K562 (cell line): ENCODE results near the gene POLR3GL. TPM values are rescaled to one million over a fixed set of nuclear protein-coding genes. Genes with fewer than 3 reads are reported as not detected.

Experiments used
- ATAC-seq: fragments of 200-7000 bp; cut with Tn5 transposase; 3 replicates; pipeline ENCODE4 v1.9.1; 2020; ENCODE audit warnings: moderate library complexity
- BruUV-seq: library from RNA; stranded (reverse); fragments of 400-500 nt; replicated peaks from 2 replicates; lab custom pipeline; 2021; lab: Mats Ljungman, UMichigan
- CTCF ChIA-PET: fragments of 300-600 bp; formaldehyde crosslinking; extraction: SDS; loops from one replicate; lab custom pipeline; 2021; ENCODE audit warnings: low intra/inter-chr PET ratio; lab: Yijun Ruan, JAX
- POLR2A ChIA-PET: fragments of 300-600, 350-650 bp; sonication (Branson Sonifier 250); formaldehyde crosslinking; extraction: SDS; loops from one replicate; lab custom pipeline; 2021; ENCODE audit warnings: antibody characterized with exemption, inconsistent platforms; lab: Yijun Ruan, JAX
- DNase-seq, 4 experiments: peaks; one replicate each; pipeline versions ENCODE4 v3.0.0 to v3.0.0-alpha.2; 2011 to 2018; ENCODE audit warnings: low spot score in 3 of 4, mixed read lengths in 3 of 4; ENCODE audit errors: extremely low read depth in 1 of 4
- FAIRE-seq: peaks from 2 replicates; lab custom pipeline; 2011; peaks lifted over from hg19 to GRCh38; lab: Jason Lieb, UNC
- H2AFZ ChIP-seq: 2 replicates; pipeline ENCODE4 v1.6.0; 2011; ENCODE audit warnings: low read depth, low read length, control low read depth, inconsistent platforms
- H3K27ac ChIP-seq: fragments of 200-600 bp; 3 replicates; pipeline ENCODE4 v1.8.0; 2011; ENCODE audit warnings: low read depth, mild to moderate bottlenecking, control low read depth, inconsistent platforms, low read length, moderate library complexity, mixed read lengths; ENCODE audit errors: extremely low read depth
- H3K27me3 ChIP-seq, 2 experiments: fragments of 300-600 bp in 1 of 2; 2 replicates in 1 of 2; 3 replicates in 1 of 2; pipeline versions ENCODE4 v1.6.0 to v1.8.0; 2011; ENCODE audit warnings: inconsistent platforms in 2 of 2, low read length in 2 of 2, mild to moderate bottlenecking in 1 of 2, mixed read lengths in 1 of 2, moderate library complexity in 1 of 2; ENCODE audit not compliant: control insufficient read depth in 2 of 2, insufficient read depth in 2 of 2
- H3K36me3 ChIP-seq: fragments of 300-600 bp; 3 replicates; pipeline ENCODE4 v1.8.0; 2011; ENCODE audit warnings: mild to moderate bottlenecking, low read length, inconsistent platforms; ENCODE audit not compliant: control insufficient read depth, insufficient read depth
- H3K4me1 ChIP-seq, 2 experiments: fragments of 200-600 bp in 1 of 2; replicated peaks in 1 of 2; 2 replicates in 1 of 2; 3 replicates in 1 of 2; pipeline versions ENCODE4 v1.5.1 to v1.8.0; 2011; ENCODE audit warnings: inconsistent platforms in 2 of 2, low read length in 2 of 2, mild to moderate bottlenecking in 1 of 2, mixed read lengths in 1 of 2, moderate library complexity in 1 of 2; ENCODE audit not compliant: control insufficient read depth in 2 of 2, insufficient read depth in 2 of 2
- H3K4me2 ChIP-seq: 2 replicates; pipeline ENCODE4 v1.6.1; 2011; ENCODE audit warnings: low read length, control low read depth, inconsistent platforms, mixed read lengths; ENCODE audit not compliant: insufficient read depth
- H3K4me3 ChIP-seq: fragments of 200-600 bp; sonication (generic), shearing (Covaris generic); 2 replicates; pipeline ENCODE4 v1.5.1; 2016; ENCODE audit warnings: control low read depth, inconsistent platforms
- H3K79me2 ChIP-seq: fragments of 200-600 bp; 3 replicates; pipeline ENCODE4 v1.8.0; 2011; ENCODE audit warnings: low read length, inconsistent platforms; ENCODE audit not compliant: control insufficient read depth, insufficient read depth
- H3K9ac ChIP-seq, 2 experiments: 2 replicates each; pipeline versions ENCODE4 v1.6.0 to v1.6.1; 2011; ENCODE audit warnings: low read depth in 2 of 2, low read length in 2 of 2, control low read depth in 1 of 2, inconsistent platforms in 1 of 2, mild to moderate bottlenecking in 1 of 2, mixed read lengths in 1 of 2; ENCODE audit not compliant: insufficient read depth in 1 of 2
- H3K9me1 ChIP-seq: one replicate; pipeline ENCODE4 v1.6.0; 2011; ENCODE audit warnings: inconsistent platforms, mild to moderate bottlenecking, low read length, moderate library complexity; ENCODE audit not compliant: control insufficient read depth, insufficient read depth
- H3K9me3 ChIP-seq: replicated peaks from 2 replicates; pipeline ENCODE4 v1.5.1; 2011; ENCODE audit warnings: low read depth, low read length, inconsistent platforms; ENCODE audit not compliant: control insufficient read depth, insufficient read depth
- H4K20me1 ChIP-seq: replicated peaks from 2 replicates; pipeline ENCODE4 v1.6.1; 2011; ENCODE audit warnings: low read length, inconsistent platforms, mixed read lengths; ENCODE audit not compliant: control insufficient read depth, insufficient read depth
- DPF2 ChIP-seq: fragments of 450-650 bp; IDR thresholded peaks from 2 replicates; pipeline ENCODE4 v1.6.1; 2016
- PHF20 ChIP-seq: fragments of 450-650 bp; IDR thresholded peaks from 2 replicates; pipeline ENCODE4 v1.6.1; 2018; ENCODE audit not compliant: partially characterized antibody
- POLR2AphosphoS2 ChIP-seq: IDR thresholded peaks from 2 replicates; pipeline ENCODE4 v1.6.1; 2012; ENCODE audit warnings: low read length, improper control_type of control experiment
- PPARD ChIP-seq: fragments of 250-450 bp; sonication (Bioruptor Pico); IDR thresholded peaks from 2 replicates; pipeline ENCODE4 v1.8.0; 2022; ENCODE audit warnings: inconsistent platforms, mild to moderate bottlenecking, moderate library complexity
- RFX7 ChIP-seq: fragments of 250-450 bp; sonication (Bioruptor Pico); IDR thresholded peaks from 2 replicates; pipeline ENCODE4 v1.5.1; 2021; ENCODE audit warnings: mild to moderate bottlenecking
- SREBF1 ChIP-seq: fragments of 150-350 bp; IDR thresholded peaks from 2 replicates; pipeline ENCODE4 v1.6.1; 2014; ENCODE audit warnings: antibody characterized with exemption, low read depth, low read length, borderline replicate concordance
- THRAP3 ChIP-seq: fragments of 450-650 bp; IDR thresholded peaks from 2 replicates; pipeline ENCODE4 v1.6.1; 2016; ENCODE audit warnings: mild to moderate bottlenecking, inconsistent platforms, borderline replicate concordance
- ZFX ChIP-seq: sonication (generic); formaldehyde crosslinking; IDR thresholded peaks from 2 replicates; pipeline ENCODE4 v1.8.0; 2022; ENCODE audit warnings: mild to moderate bottlenecking, missing genetic modification reagents, moderate library complexity
- ZNF41 ChIP-seq: fragments of 250-450 bp; sonication (Bioruptor Pico); conservative IDR thresholded peaks from 2 replicates; pipeline ENCODE4 v1.4.0; 2020; ENCODE audit warnings: mild to moderate bottlenecking
- ZZZ3 ChIP-seq: fragments of 450-650 bp; IDR thresholded peaks from 2 replicates; pipeline ENCODE4 v1.6.1; 2016; ENCODE audit warnings: antibody characterized with exemption, mild to moderate bottlenecking, moderate library complexity
- WGBS: fragments of 100-300 bp; shearing (Covaris generic); methylation state at CpG from one replicate; pipeline ENCODE4 v1.1.6; 2016; ENCODE audit warnings: low coverage, mixed read lengths; ENCODE audit not compliant: insufficient coverage; ENCODE audit errors: missing lambda C conversion rate; 5-methylcytosine and 5-hydroxymethylcytosine counted together
- in situ Hi-C: fragments of 300-500 bp; cut with MboI; formaldehyde crosslinking; loops from 4 replicates; pipeline ENCODE4 v1.15.0; 2018; ENCODE audit warnings: inconsistent platforms, mixed read lengths
- intact Hi-C: fragments of 100-400 bp; cut with micrococcal nuclease; formaldehyde crosslinking; loops from 2 replicates; pipeline ENCODE4 v1.14.2; 2022
- polyA plus RNA-seq, 8 experiments: library from polyadenylated mRNA; depleted of rRNA in 4 of 8; stranded (reverse) in 5 of 8; unstranded in 3 of 8; fragments of >200 nt; fragmentation: Nextera tagmentation in 2 of 8; fragmentation: Illumina TruSeq in 1 of 8; extraction: Ambion mirVana in 2 of 8; extraction: Trizol in 1 of 8; gene quantifications; 2 replicates each; pipeline versions ENCODE4 v1.2.1 to v1.2.3, GENCODE V29; 2011 to 2014; ENCODE audit warnings: inconsistent platforms in 1 of 8, missing spikeins in 1 of 8
- total RNA-seq, 7 experiments: library from RNA; depleted of rRNA in 6 of 7; stranded (reverse); fragments of >200 nt in 6 of 7; fragmentation: Illumina TruSeq in 2 of 7; extraction: Trizol in 2 of 7; gene quantifications; 2 replicates each; pipeline versions ENCODE4 v1.2.1 to v1.2.3, GENCODE V29; 2011 to 2021; ENCODE audit warnings: low replicate concordance in 1 of 7
- TF ChIP-seq, protein P1 (sequence below): sonication (generic); formaldehyde crosslinking; IDR thresholded peaks from 2 replicates; pipeline ENCODE4 v1.8.1; 2023; ENCODE audit warnings: mild to moderate bottlenecking, missing genetic modification reagents
- TF ChIP-seq, protein P2 (sequence below): sonication (generic); formaldehyde crosslinking; IDR thresholded peaks from 2 replicates; pipeline ENCODE4 v1.8.1; 2022; ENCODE audit warnings: missing genetic modification reagents
- TF ChIP-seq, protein P3 (sequence below), 3 experiments: fragments of 200-800 bp in 1 of 3; sonication (Bioruptor generic) in 1 of 3; sonication (generic) in 1 of 3; formaldehyde crosslinking in 1 of 3; IDR thresholded peaks; 2 replicates each; pipeline versions ENCODE4 v1.6.1 to v1.8.0; 2016 to 2022; ENCODE audit warnings: mild to moderate bottlenecking in 2 of 3, missing compliant biosample characterization in 2 of 3, missing genetic modification characterization in 2 of 3, missing genetic modification reagents in 1 of 3

Gene POLR3GL
- total and polyA plus RNA-seq, 9 of the 15 experiments (the other 6 are each of a cell fraction or from before 2014, with no cell fraction given): 14.6 to 48.4 (median 38.2) TPM

GRCh38 chr1:145992502-145992936, 28.0 kb downstream of the POLR3GL start:
- Histone ChIP-seq H3K36me3 (peaks cover 44% of the 10 kb centered on the region), H3K27me3 (no peaks in the 10 kb centered on the region), H3K9me1 (peaks cover 3% of the 10 kb centered on the region), H2AFZ (no peak overlapping the region), H3K27ac (peak overlapping the region; percentile 99), H3K9me3 (no peaks in the 10 kb centered on the region), H3K79me2 (peaks cover 62% of the 10 kb centered on the region), H4K20me1 (peaks cover 44% of the 10 kb centered on the region), H3K9ac (peak overlapping the region; percentile 39 to 100; a peak in 3 of 4 replicates), H3K4me1 (peaks cover 0 to 14% of the 10 kb centered on the region in 2 experiments; a peak in 3 of 5 replicates), H3K4me3 (peak overlapping the region; percentile 85), H3K4me2 (peak overlapping the region; percentile 97)
- ChIA-PET CTCF (no interaction called here), POLR2A (interaction anchor here (1.0 to 14.0 kb wide), 11 partner anchors 10 to 84 kb away, joined by 3 to 320 read pairs (median 9); partner anchors contain the start of genes ANKRD34A, POLR3GL and RBM8A)
- intact Hi-C loops: no loop called here
- WGBS: 18% methylated on average over 1 of the region's 1 CpG
- FAIRE-seq: no peak
- ATAC-seq: peak; percentile 4; the same call in 2 of the 3 replicates
- in situ Hi-C loops: no loop called here
- BruUV-seq: no TSS peak
- peak in 1 of 4 experiments; percentile 26 for DNase-seq
- TF ChIP-seq ZNF41 (no peak), ZFX (CRISPR knock-in tag) (no peak), PPARD (no peak), PHF20 (no peak), DPF2 (no peak), RFX7 (CRISPR knock-in tag) (peak; percentile 40; the same call in 1 of the 2 replicates), THRAP3 (no peak; the same call in 1 of the 2 replicates), SREBF1 (no peak), POLR2AphosphoS2 (no peak), ZZZ3 (no peak)
- TF ChIP-seq, protein P1, sequence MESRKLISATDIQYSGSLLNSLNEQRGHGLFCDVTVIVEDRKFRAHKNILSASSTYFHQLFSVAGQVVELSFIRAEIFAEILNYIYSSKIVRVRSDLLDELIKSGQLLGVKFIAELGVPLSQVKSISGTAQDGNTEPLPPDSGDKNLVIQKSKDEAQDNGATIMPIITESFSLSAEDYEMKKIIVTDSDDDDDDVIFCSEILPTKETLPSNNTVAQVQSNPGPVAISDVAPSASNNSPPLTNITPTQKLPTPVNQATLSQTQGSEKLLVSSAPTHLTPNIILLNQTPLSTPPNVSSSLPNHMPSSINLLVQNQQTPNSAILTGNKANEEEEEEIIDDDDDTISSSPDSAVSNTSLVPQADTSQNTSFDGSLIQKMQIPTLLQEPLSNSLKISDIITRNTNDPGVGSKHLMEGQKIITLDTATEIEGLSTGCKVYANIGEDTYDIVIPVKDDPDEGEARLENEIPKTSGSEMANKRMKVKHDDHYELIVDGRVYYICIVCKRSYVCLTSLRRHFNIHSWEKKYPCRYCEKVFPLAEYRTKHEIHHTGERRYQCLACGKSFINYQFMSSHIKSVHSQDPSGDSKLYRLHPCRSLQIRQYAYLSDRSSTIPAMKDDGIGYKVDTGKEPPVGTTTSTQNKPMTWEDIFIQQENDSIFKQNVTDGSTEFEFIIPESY (CRISPR knock-in tag): no peak
- TF ChIP-seq, protein P2, sequence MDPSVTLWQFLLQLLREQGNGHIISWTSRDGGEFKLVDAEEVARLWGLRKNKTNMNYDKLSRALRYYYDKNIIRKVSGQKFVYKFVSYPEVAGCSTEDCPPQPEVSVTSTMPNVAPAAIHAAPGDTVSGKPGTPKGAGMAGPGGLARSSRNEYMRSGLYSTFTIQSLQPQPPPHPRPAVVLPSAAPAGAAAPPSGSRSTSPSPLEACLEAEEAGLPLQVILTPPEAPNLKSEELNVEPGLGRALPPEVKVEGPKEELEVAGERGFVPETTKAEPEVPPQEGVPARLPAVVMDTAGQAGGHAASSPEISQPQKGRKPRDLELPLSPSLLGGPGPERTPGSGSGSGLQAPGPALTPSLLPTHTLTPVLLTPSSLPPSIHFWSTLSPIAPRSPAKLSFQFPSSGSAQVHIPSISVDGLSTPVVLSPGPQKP (CRISPR knock-in tag): no peak
- TF ChIP-seq, protein P3, sequence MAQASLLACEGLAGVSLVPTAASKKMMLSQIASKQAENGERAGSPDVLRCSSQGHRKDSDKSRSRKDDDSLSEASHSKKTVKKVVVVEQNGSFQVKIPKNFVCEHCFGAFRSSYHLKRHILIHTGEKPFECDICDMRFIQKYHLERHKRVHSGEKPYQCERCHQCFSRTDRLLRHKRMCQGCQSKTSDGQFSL (CRISPR knock-in tag; IDR thresholded peaks at IDR 0.05): no peak
- TF ChIP-seq, protein P3 (tag; IDR thresholded peaks at IDR 0.05): no peak
